Measurements from ENCODE around the gene MAPK6. TPM values are rescaled to one million over a fixed set of nuclear protein-coding genes. Genes with fewer than 3 reads are reported as not detected.

Gene MAPK6
- polyA plus RNA-seq, 1 donor from 2014 or later, result 5.8 TPM

- H3K4me3 Mint-ChIP-seq, result peak overlapping the region; percentile 96 to 99 (median 99)
- no peaks in the 10 kb centered on the region for H3K9me3 Mint-ChIP-seq
- no peaks in the 10 kb centered on the region for H3K27me3 Mint-ChIP-seq
- peaks cover 3% of the 10 kb centered on the region for H3K36me3 Mint-ChIP-seq
- H3K4me1 Mint-ChIP-seq, result peaks cover 26 to 31% (median 30%) of the 10 kb centered on the region in 3 donors
- H3K27ac Mint-ChIP-seq, result peak overlapping the region; percentile 97 to 99 (median 98)
Observed at GRCh38 chr15:52019394-52020220, 588 bp downstream of the MAPK6 start.

DNA sequence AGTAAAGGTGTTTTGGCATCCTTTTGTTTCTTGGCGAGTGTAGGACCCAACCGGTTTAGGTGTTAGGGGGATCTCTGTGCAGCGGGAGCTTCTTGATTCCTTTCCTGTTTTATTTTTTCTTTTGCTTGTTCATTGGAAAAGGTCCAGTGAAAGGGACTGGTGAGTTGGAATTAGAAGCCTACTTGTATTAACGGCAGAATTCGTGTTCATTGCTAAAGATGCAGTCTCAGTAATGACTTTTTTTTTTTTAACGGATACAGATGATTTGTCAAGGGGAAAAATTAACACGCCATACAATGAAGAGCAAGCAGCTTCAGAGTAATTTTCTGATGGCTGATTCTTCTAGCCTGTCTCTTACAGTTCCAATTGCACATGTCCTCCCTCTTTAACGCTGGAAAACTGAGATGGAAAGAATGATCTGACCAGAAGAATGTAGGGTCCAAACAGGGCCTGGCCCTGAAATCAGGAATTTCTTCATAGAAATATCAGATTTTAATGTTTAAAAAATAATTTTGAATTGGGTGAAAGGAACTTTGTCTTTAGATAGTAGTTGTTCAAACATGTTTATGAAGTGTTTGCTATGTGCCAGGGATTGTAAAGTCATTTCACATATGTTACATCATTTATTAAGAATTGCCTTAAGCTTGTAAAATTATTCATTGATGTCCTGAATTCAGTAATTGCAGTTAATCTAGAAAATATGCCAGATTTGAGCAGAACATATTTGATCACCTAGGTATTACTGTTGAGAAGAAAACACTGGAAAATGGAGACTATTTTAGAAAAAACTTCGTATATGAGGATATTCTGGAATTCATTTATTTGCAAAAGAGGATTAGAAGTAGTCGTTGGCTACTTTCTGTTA, 1.4 kb downstream of the MAPK6 start:
- Mint-ChIP-seq H3K4me3 (peak overlapping the region; percentile 96 to 99 (median 98)), H3K9me3 (no peaks in the 10 kb centered on the region), H3K36me3 (peaks cover 3% of the 10 kb centered on the region), H3K4me1 (peaks cover 26 to 31% (median 30%) of the 10 kb centered on the region in 3 donors), H3K27ac (peak overlapping the region; percentile 93 to 99 (median 98)), H3K27me3 (no peaks in the 10 kb centered on the region)

- Mint-ChIP-seq H3K4me1 (peaks cover 26 to 37% (median 33%) of the 10 kb centered on the region in 3 donors), H3K4me3 (peak overlapping the region; percentile 44 to 99 (median 98)), H3K36me3 (peaks cover 3% of the 10 kb centered on the region), H3K27me3 (no peaks in the 10 kb centered on the region), H3K9me3 (no peaks in the 10 kb centered on the region), H3K27ac (peak overlapping the region in 2 of 3 donors; percentile 98 to 99)
Observed at GRCh38 chr15:52021128-52021671, 2.2 kb downstream of the MAPK6 start.

DNA sequence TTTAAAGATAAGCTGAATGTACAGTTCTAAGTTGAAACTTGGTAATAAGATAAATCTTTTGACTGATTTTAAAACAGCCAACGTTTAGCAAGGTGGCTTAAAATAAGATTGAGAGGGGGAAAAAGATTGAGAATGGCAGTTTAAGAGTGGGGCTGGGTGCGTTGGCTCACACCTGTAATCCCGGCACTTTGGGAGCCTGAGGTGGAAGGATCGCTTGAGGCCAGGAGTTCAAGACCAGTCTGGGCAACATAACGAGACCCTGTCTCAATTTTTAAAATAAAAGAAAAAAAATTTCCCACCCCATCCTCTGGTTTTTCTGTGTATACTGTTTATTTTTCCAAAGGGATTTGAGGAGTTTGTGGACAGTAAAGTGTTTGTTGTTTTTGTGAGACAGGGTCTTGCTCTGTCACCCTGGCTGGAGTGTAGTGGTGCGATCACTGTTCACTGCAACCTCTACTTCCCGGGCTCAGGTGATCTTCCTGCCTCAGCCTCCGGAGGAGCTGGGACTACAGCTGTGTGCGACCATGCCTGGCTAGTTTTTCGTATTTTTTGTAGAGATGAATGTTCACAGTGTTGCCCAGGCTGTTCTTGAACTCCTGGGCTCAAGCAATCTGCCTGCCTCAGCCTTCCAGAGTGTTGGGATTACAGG, 3.0 kb downstream of the MAPK6 start:
- peak overlapping the region in 1 of 3 donors; percentile 28 for H3K27ac Mint-ChIP-seq
- peaks cover 26 to 38% (median 33%) of the 10 kb centered on the region in 3 donors for H3K4me1 Mint-ChIP-seq
- H3K27me3 Mint-ChIP-seq, result no peaks in the 10 kb centered on the region
- H3K9me3 Mint-ChIP-seq, result no peaks in the 10 kb centered on the region
- H3K36me3 Mint-ChIP-seq, result peaks cover 3% of the 10 kb centered on the region
- H3K4me3 Mint-ChIP-seq, result peak overlapping the region in 2 of 4 donors; percentile 17 to 84

GRCh38 chr15:52023169-52023922, 4.3 kb downstream of the MAPK6 start:
- Mint-ChIP-seq H3K4me1 (peaks cover 30 to 39% (median 36%) of the 10 kb centered on the region in 3 donors), H3K27ac (peak overlapping the region in 2 of 3 donors; percentile 28 to 68), H3K9me3 (no peaks in the 10 kb centered on the region), H3K36me3 (peaks cover 4% of the 10 kb centered on the region), H3K27me3 (no peaks in the 10 kb centered on the region), H3K4me3 (peak overlapping the region in 3 of 4 donors; percentile 9 to 70 (median 39))

DNA sequence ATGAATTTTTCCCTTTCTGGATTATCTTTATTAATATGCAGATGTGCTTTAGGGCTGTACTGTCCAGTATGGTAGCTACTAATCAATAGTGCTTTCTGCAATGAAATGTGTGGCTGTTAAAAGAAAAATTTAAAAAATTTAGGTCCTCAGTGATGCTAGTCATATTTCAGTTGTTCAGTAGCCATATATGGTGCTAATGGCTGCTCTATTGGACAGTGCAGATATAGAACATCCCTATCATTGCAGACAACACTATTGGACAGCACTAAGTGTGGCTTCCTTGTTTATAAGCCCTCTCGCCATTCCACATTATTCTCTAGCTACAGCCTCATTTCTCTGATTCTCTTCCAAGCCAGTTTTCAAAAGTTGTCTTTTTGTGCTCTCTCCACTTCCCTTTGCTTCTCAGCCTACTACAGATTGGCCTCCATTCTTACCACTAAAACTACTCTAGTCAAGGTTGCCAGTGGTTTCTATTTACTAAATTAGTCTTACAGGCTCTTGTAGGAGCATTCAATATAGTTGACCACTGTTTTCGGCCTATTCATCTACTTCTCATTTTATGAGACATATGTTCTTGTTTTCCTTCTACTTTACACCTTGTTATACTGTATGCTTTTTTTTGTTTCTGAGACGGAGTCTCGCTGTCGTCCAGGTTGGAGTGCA, 9.5 kb downstream of the MAPK6 start:
- Mint-ChIP-seq H3K36me3 (peaks cover 11% of the 10 kb centered on the region), H3K27ac (peak overlapping the region in 1 of 3 donors; percentile 1), H3K27me3 (no peaks in the 10 kb centered on the region), H3K4me1 (peaks cover 15 to 32% (median 25%) of the 10 kb centered on the region in 3 donors), H3K4me3 (no peak overlapping the region), H3K9me3 (no peaks in the 10 kb centered on the region)

DNA sequence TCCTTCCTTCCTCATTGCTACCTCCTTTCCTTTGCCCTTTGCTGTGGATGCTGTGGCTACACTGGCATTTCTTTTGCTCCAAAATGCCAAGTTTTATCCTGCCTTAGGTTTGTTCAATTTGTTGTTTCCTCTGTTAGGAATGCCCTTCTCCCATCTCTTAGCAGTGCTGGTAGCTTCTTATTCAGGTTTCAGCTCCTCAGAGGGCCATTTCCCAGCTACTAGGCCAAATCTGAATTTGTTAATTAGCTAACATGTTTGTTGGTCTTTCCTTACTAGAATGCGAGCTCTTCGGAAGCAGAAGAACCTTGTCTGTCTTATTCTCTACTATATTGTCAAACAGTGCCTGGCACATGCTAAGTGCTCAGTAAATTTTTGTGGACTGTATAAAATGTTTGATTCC, 11.0 kb downstream of the MAPK6 start:
- peaks cover 13% of the 10 kb centered on the region for H3K36me3 Mint-ChIP-seq
- no peaks in the 10 kb centered on the region for H3K9me3 Mint-ChIP-seq
- H3K27ac Mint-ChIP-seq, result no peak overlapping the region
- H3K27me3 Mint-ChIP-seq, result no peaks in the 10 kb centered on the region
- peaks cover 15 to 32% (median 29%) of the 10 kb centered on the region in 3 donors for H3K4me1 Mint-ChIP-seq
- H3K4me3 Mint-ChIP-seq, result no peak overlapping the region

GRCh38 chr15:52031556-52031955, 12.5 kb downstream of the MAPK6 start:
- peaks cover 15 to 31% (median 28%) of the 10 kb centered on the region in 3 donors for H3K4me1 Mint-ChIP-seq
- no peaks in the 10 kb centered on the region for H3K27me3 Mint-ChIP-seq
- peaks cover 13% of the 10 kb centered on the region for H3K36me3 Mint-ChIP-seq
- no peak overlapping the region for H3K4me3 Mint-ChIP-seq
- no peaks in the 10 kb centered on the region for H3K9me3 Mint-ChIP-seq
- peak overlapping the region in 1 of 3 donors; percentile 57 for H3K27ac Mint-ChIP-seq

- peaks cover 7% of the 10 kb centered on the region for H3K36me3 Mint-ChIP-seq
- H3K4me3 Mint-ChIP-seq, result no peak overlapping the region
- H3K27ac Mint-ChIP-seq, result peak overlapping the region in 2 of 3 donors; percentile 10 to 11
- peaks cover 25 to 51% (median 47%) of the 10 kb centered on the region in 3 donors for H3K4me1 Mint-ChIP-seq
- no peaks in the 10 kb centered on the region for H3K9me3 Mint-ChIP-seq
- H3K27me3 Mint-ChIP-seq, result no peaks in the 10 kb centered on the region
Observed at GRCh38 chr15:52037889-52038505, 19.0 kb downstream of the MAPK6 start.

GRCh38 chr15:52039925-52040781, 21.1 kb downstream of the MAPK6 start:
- Mint-ChIP-seq H3K4me3 (no peak overlapping the region), H3K36me3 (peaks cover 2% of the 10 kb centered on the region), H3K9me3 (no peaks in the 10 kb centered on the region), H3K27ac (peak overlapping the region in 1 of 3 donors; percentile 17), H3K4me1 (peaks cover 28 to 50% (median 45%) of the 10 kb centered on the region in 3 donors), H3K27me3 (no peaks in the 10 kb centered on the region)

GRCh38 chr15:52042051-52042851, 23.2 kb downstream of the MAPK6 start:
- Mint-ChIP-seq H3K27me3 (no peaks in the 10 kb centered on the region), H3K27ac (peak overlapping the region in 2 of 3 donors; percentile 29 to 39), H3K4me1 (peaks cover 40 to 59% (median 55%) of the 10 kb centered on the region in 3 donors), H3K9me3 (no peaks in the 10 kb centered on the region), H3K36me3 (peaks cover 2% of the 10 kb centered on the region), H3K4me3 (no peak overlapping the region)
